K562 (cell line): ENCODE results near the gene BLZF1. TPM values are rescaled to one million over a fixed set of nuclear protein-coding genes. Genes with fewer than 3 reads are reported as not detected.
A peak's percentile ranks its signal among the peaks of the same experiment; 100 is the strongest.

Source experiments
- ATF7 ChIP-seq: fragments of 450-650 bp; IDR thresholded peaks from 2 replicates; pipeline ENCODE4 v1.7.1; 2014; ENCODE audit warnings: mild to moderate bottlenecking, moderate library complexity
- CHD4 ChIP-seq: fragments of 200-600 bp; sonication (generic); IDR thresholded peaks from 3 replicates; pipeline ENCODE4 v1.6.1; 2012; ENCODE audit warnings: low read depth, mild to moderate bottlenecking, mixed read lengths, low read length, inconsistent platforms; ENCODE audit not compliant: insufficient read depth, insufficient replicate concordance, poor library complexity, severe bottlenecking
- HEY1 ChIP-seq: fragments of 250-450 bp; sonication (Bioruptor Pico); IDR thresholded peaks from 2 replicates; pipeline ENCODE4 v1.5.0; 2020; ENCODE audit warnings: mild to moderate bottlenecking, moderate library complexity, borderline replicate concordance
- HNRNPK ChIP-seq: fragments of 200-400 bp; formaldehyde crosslinking; IDR thresholded peaks from one replicate; pipeline ENCODE4 v1.6.1; 2018; ENCODE audit warnings: mild to moderate bottlenecking, low read depth, low read length; ENCODE audit not compliant: poor library complexity, severe bottlenecking
- KLF16 ChIP-seq: IDR thresholded peaks from 2 replicates; pipeline ENCODE4 v1.6.1; 2016; ENCODE audit warnings: antibody characterized with exemption
- MIER1 ChIP-seq: fragments of 450-650 bp; IDR thresholded peaks from 2 replicates; pipeline ENCODE4 v1.6.1; 2016; ENCODE audit warnings: antibody characterized with exemption, mild to moderate bottlenecking, low read depth
- NFYB ChIP-seq: IDR thresholded peaks from 2 replicates; pipeline ENCODE4 v1.6.1; 2011; ENCODE audit warnings: mild to moderate bottlenecking, moderate library complexity; ENCODE audit not compliant: insufficient read length; ENCODE audit errors: extremely low read depth
- PURB ChIP-seq: sonication (generic); formaldehyde crosslinking; IDR thresholded peaks from 2 replicates; pipeline ENCODE4 v1.9.0; 2021; ENCODE audit warnings: low read depth, mild to moderate bottlenecking, missing genetic modification reagents
- RBM39 ChIP-seq: fragments of 200-400 bp; formaldehyde crosslinking; optimal IDR thresholded peaks from 2 replicates; pipeline ENCODE3; 2018; ENCODE audit warnings: low read depth, low read length
- SAFB2 ChIP-seq: fragments of 200-400 bp; formaldehyde crosslinking; IDR thresholded peaks from 2 replicates; pipeline ENCODE4 v1.6.1; 2018; ENCODE audit warnings: borderline replicate concordance, low read length, low read depth, moderate library complexity; ENCODE audit not compliant: severe bottlenecking
- SIRT6 ChIP-seq: IDR thresholded peaks from one replicate; pipeline ENCODE4 v1.6.1; 2012; ENCODE audit warnings: low read depth, mild to moderate bottlenecking, control low read depth, inconsistent platforms, low read length, moderate library complexity
- SRF ChIP-seq, 2 experiments: fragments of 250-450, 450-650 bp in 1 of 2; sonication (Bioruptor Pico) in 1 of 2; sonication (generic) in 1 of 2; formaldehyde crosslinking; IDR thresholded peaks; 2 replicates each; pipeline versions ENCODE4 v1.5.0 to v1.5.1; 2020 to 2022; ENCODE audit warnings: mild to moderate bottlenecking in 1 of 2, missing genetic modification reagents in 1 of 2
- STAT5B ChIP-seq: fragments of 250-450 bp; sonication (Bioruptor Pico); IDR thresholded peaks from 2 replicates; pipeline ENCODE4 v1.8.0; 2021; ENCODE audit warnings: mild to moderate bottlenecking, inconsistent platforms
- TBL1XR1 ChIP-seq, 2 experiments: IDR thresholded peaks; 2 replicates each; pipeline ENCODE4 v1.6.1; 2012; ENCODE audit warnings: improper control_type of control experiment in 2 of 2, low read length in 2 of 2, mild to moderate bottlenecking in 1 of 2
- TFE3 ChIP-seq: fragments of 450-650 bp; formaldehyde crosslinking; IDR thresholded peaks from 2 replicates; pipeline ENCODE4 v1.4.0; 2020; ENCODE audit warnings: mild to moderate bottlenecking, mixed read lengths
- TRIM24 ChIP-seq, 2 experiments: fragments of 450-650 bp; IDR thresholded peaks; 2 replicates each; pipeline ENCODE4 v1.6.1; 2016
- ZC3H11A ChIP-seq: IDR thresholded peaks from 2 replicates; pipeline ENCODE4 v1.6.1; 2012; ENCODE audit warnings: low read depth, low read length, improper control_type of control experiment
- ZNF140 ChIP-seq: fragments of 250-450 bp; sonication (Bioruptor Pico); IDR thresholded peaks from 2 replicates; pipeline ENCODE4 v1.8.0; 2021; ENCODE audit warnings: moderate library complexity, mild to moderate bottlenecking, inconsistent platforms
- ZNF318 ChIP-seq, 2 experiments: fragments of 450-650 bp; IDR thresholded peaks; 2 replicates each; pipeline ENCODE4 v1.6.1; 2016; ENCODE audit warnings: mild to moderate bottlenecking in 2 of 2, borderline replicate concordance in 1 of 2, low read depth in 1 of 2, moderate library complexity in 1 of 2
- ZNF589 ChIP-seq: fragments of 200-800 bp; sonication (Bioruptor generic); IDR thresholded peaks from 2 replicates; pipeline ENCODE4 v1.6.1; 2016; ENCODE audit warnings: low read depth, missing genetic modification characterization, missing compliant biosample characterization
- ZNF695 ChIP-seq: fragments of 450-650 bp; formaldehyde crosslinking; IDR thresholded peaks from 2 replicates; pipeline ENCODE4 v1.4.0; 2020; ENCODE audit warnings: mild to moderate bottlenecking, moderate library complexity
- polyA plus RNA-seq, 8 experiments: library from polyadenylated mRNA; depleted of rRNA in 4 of 8; stranded (reverse) in 5 of 8; unstranded in 3 of 8; fragments of >200 nt; fragmentation: Nextera tagmentation in 2 of 8; fragmentation: Illumina TruSeq in 1 of 8; extraction: Ambion mirVana in 2 of 8; extraction: Trizol in 1 of 8; gene quantifications; 2 replicates each; pipeline versions ENCODE4 v1.2.1 to v1.2.3, GENCODE V29; 2011 to 2014; ENCODE audit warnings: inconsistent platforms in 1 of 8, missing spikeins in 1 of 8
- total RNA-seq, 7 experiments: library from RNA; depleted of rRNA in 6 of 7; stranded (reverse); fragments of >200 nt in 6 of 7; fragmentation: Illumina TruSeq in 2 of 7; extraction: Trizol in 2 of 7; gene quantifications; 2 replicates each; pipeline versions ENCODE4 v1.2.1 to v1.2.3, GENCODE V29; 2011 to 2021; ENCODE audit warnings: low replicate concordance in 1 of 7

The BLZF1 gene
- total and polyA plus RNA-seq, 9 of the 15 experiments (the other 6 are each of a cell fraction or from before 2014, with no cell fraction given) = 20.5 to 32.8 (median 25.3) TPM

- TF ChIP-seq ZNF318 (IDR thresholded peaks at IDR 0.05; ENCODE audit: borderline replicate concordance in 1 of 2, low read depth in 1 of 2) (no peak), SAFB2 (no peak), STAT5B (CRISPR knock-in tag) (no peak), TRIM24 (IDR thresholded peaks at IDR 0.05) (peak; percentile 26; a peak in 2 of 4 replicates), ZC3H11A (no peak), PURB (CRISPR knock-in tag) (no peak), TBL1XR1 (IDR thresholded peaks at IDR 0.05; ENCODE audit: low read length in 2 of 2) (0 out of 4 replicates have a peak, but pooled peaks of 1 of the 2 experiments have one; percentile 45), SRF (CRISPR knock-in tag; IDR thresholded peaks at IDR 0.05) (no peak), HEY1 (CRISPR knock-in tag) (no peak), ATF7 (no peak), KLF16 (0 out of 2 replicates have a peak, but pooled peaks have one; percentile 12), MIER1 (no peak), RBM39 (no peak), ZNF140 (no peak), HNRNPK (no peak), NFYB (no peak), TFE3 (CRISPR knock-in tag) (no peak), ZNF695 (no peak), ZNF589 (CRISPR knock-in tag) (no peak), SIRT6 (no peak), CHD4 (no peak)
Measured at GRCh38 chr1:169326956-169327268, 41.1 kb upstream of the BLZF1 start (continued).
